ENCODE measurements around the gene CD80. TPM values are rescaled to one million over a fixed set of nuclear protein-coding genes. Genes with fewer than 3 reads are reported as not detected.
"Not testable (repeated sequence)": the region's sequence is repeated elsewhere in the genome, so short reads cannot be mapped to it uniquely, and the experiment has no call there.

The CD80 gene
- total RNA-seq, 1 donor from 2014 or later = not detected

DNA sequence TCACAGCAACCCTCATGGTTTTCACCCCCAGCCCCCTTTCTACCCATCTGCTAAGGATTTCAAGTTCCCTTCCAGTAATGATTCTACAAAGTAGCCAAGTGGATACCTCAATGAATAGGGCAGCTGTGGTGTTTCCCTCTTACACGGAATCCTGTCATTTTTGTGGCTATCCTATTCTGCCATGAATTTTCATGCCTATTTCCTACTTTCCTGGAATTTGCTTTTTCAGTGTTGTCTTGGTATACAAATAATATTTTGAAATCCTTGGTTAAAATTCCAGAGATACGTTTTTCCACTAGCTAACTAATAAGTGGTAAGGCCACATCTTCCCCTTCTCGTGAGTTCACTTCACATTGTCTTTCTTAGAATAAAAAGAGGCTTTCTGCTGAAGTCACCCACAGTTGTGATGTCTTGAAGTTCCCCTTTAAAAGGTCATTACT lies 27.3 kb upstream of the CD80 start:
- no peak for DNase-seq (ENCODE audit: missing footprints)
- no peak for ATAC-seq
- intact Hi-C loops (cut with DNase I) = no loop called here

DNA sequence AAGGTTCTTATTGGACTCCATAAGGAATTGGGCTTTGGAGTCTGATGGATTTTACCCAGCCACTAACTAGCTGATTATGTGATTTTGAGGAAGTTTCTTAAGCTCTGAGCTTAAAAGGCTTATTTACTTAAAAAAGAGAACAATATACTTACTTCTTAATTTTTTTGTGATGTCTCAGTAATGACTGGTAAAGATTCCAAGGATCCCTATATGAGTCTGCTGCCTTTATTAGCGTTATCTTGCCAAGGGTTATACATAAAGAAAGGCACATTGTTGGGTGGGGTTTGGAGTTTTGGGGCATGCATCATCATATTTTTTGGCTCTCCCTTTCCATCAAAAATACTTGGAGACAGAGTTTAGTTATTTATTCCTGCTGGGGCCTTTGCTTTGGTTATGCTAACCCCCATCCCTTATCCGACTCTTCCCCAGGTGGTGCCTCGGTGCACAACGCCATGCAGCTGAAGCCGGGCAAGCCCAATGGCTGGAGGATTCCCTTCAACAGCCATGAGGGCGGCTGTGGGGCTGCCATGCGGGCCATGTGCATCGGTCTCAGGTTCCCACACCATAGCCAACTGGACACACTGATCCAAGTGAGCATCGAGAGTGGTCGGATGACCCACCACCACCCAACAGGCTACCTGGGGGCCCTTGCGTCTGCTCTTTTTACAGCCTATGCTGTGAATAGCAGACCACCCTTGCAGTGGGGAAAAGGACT lies 26.6 kb upstream of the CD80 start:
- DNase-seq (ENCODE audit: missing footprints) (no peak), ATAC-seq (no peak)
- intact Hi-C loops (cut with DNase I) = no loop called here

DNA sequence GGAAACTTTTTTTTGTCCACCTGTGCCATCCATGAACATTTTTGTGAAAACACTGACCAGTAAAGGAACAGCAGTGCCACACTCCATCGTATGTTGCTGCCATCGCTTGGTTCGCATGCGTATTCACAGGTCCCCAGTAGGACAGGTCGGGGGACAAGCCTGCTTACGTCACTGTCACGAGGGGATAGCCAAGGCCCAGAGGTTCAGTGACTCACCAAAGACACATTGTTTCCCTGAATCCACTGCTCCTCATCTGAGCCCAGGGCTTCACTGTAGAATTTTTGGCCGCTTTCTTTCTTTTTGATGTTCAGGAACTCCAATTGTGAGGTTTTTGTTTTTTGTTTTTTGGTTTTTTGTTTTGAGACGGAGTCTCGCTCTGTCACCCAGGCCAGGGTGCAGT lies 25.8 kb upstream of the CD80 start:
- ATAC-seq (no peak), DNase-seq (ENCODE audit: missing footprints) (no peak)
- intact Hi-C loops (cut with DNase I) = no loop called here

DNA sequence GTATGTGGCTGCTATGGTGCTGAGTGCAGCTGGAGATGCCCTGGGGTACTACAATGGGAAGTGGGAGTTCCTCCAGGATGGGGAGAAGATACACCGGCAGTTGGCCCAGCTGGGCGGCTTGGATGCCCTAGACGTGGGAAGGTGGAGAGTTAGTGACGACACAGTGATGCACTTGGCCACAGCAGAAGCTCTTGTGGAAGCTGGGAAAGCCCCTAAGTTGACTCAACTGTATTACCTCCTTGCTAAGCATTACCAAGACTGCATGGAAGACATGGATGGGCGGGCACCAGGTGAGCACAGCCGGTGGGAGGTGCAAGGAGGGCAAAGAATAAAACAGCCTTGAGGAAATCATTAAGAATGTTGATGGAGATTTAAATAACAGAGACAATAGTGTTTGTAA lies 22.8 kb upstream of the CD80 start:
- ATAC-seq (no peak), DNase-seq (ENCODE audit: missing footprints) (no peak)
- intact Hi-C loops (cut with DNase I) = no loop called here

DNA sequence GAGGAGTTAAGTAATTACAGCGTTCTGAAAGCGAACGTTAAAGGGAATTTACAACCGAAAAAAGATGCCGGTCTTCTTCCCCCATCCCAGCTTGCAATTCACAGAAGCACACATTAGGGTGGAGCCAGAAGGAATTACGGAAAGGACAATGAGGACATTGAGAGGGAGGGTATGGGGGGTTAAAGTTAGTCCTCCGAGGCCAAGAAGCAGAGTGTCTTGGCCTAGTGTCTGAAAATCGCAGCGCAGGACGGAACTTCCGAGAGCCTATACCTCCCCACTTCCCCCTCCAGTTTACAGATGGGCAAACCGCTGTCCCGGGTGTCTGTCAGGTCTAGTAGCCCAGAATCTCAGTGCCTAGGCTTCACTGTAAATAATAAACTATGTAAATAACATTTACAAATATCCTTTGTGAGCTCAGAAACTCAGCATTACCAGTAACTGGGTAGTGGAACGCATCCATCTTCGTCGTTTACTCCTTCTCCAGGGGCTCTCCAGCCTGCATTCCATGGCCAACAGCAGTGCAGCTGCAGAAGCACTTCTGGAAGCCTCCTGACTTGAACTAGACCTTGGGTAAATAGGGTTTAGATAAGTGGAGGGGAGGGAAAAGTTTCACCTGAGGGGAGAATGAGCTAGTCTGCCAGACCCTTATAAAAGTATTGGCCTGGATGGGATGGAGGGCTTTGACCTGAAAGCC lies 20.8 kb upstream of the CD80 start:
- intact Hi-C loops (cut with DNase I) = no loop called here
- peak; percentile 78 for DNase-seq (ENCODE audit: missing footprints)
- peak; percentile 63 for ATAC-seq

DNA sequence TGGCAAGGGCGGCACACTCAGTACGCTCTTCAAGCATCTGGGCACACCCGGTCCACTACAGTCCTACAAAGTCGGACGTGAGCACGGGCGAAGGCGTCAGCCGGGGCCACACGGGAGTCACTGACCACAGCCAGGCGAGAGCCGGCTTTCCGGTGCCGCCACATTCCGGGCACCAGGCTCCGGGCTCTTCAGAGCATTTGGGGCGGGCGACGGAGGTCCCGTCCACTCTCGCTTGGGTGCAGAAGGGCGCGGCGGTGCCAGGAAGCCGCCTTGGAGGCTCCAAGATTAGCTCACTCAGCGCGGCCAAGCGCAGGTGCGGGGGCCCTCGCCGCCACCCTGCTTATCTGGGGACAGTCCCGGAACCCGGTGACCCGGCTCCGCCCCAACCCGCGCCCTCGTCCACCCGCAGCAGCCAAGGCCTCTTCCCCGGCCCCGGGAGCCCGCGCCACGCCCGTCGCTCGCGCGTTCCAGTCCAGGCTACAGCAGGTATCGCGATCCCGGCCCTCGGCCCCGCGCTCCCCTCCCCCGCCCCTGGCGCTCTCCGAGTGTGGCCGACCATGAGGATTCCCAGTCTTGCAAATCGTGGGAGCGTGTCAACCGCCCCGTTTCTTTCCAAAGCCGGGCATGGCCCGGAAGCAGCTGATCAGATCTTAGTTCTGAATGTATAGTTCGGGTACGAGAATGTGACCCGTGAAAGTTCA lies 20.1 kb upstream of the CD80 start, which contains the start of gene ADPRH:
Gene ADPRH, plus strand, starts transcription at position 127 of the 701 bp plus-strand sequence. CDS start 2,678 bp downstream, outside the sequence.
- DNase-seq (ENCODE audit: missing footprints) = peak; percentile 92
- ATAC-seq = peak; percentile 94
- intact Hi-C loops (cut with DNase I) = loop anchor here (2.0 to 5.0 kb wide), 2 partner anchors 97 to 843 kb away; partner anchors contain the start of gene COX17

DNA sequence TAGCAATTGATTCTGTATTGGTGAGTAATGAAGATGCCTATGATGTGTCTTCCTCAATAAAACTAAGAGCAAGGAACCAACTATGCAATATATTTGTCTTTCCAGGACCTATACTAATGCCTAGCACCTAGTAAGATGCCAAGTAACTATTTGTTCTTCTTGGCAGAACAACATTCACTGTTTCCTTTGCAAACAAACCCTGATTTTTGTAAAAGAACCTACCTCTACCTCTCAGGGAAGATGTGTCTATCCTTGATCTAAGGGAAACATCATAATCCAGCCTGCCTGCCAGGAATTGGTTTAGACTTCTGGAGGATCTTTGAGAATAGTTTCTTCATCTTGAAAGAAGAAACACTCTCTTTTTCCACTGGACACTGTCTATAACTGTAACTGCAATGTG lies 16.1 kb upstream of the CD80 start:
- no peak for ATAC-seq

DNA sequence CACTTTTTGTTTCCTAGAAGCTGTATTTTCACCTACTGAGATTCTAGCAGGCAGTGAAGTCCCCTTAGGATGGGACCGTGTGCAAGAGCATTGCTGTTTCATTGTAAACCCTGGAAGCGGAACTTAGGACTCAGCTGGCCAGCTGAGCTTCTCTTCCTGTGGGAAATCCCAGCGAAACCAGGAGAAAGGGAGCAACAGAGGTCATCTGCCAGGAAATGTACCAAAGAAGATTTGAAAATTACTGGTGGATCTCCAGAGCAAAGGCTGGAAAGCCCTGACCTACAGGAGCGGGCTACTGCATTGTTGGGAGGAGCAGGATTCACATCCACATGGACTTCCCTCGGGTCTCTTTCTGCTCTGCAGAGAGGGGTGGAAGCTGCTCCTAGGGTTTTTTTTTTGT lies 12.3 kb upstream of the CD80 start:
- ATAC-seq = no peak
- no peak for DNase-seq (ENCODE audit: missing footprints)
- intact Hi-C loops (cut with DNase I) = no loop called here

More for the DNA sequence above, 16.1 kb upstream of the CD80 start:
- intact Hi-C loops (cut with DNase I) = loop anchor here (5.0 kb wide), 1 partner anchor 847 kb away; no protein-coding TSS in a partner anchor
- no peak for DNase-seq (ENCODE audit: missing footprints)

DNA sequence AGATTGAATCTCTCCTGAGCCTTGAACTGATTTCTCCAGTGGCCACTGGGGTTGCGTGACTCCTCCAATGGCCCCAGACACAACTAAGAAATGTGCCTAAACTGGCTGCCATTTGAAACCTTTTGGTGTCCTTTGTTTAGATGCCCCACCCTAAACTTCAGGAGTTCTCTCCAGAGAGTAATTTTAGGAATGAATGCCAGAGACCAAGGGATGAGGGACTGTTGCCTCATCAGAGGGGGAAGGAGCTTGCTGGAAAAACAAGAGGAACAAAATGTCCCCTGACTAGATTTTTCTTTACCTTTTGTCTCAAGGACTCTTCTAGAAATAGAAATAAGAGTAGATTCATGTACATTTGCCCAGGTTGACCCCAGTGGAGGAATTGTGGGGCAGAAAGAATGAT lies 11.8 kb upstream of the CD80 start:
- intact Hi-C loops (cut with DNase I) = no loop called here
- DNase-seq (ENCODE audit: missing footprints) (no peak), ATAC-seq (no peak)

DNA sequence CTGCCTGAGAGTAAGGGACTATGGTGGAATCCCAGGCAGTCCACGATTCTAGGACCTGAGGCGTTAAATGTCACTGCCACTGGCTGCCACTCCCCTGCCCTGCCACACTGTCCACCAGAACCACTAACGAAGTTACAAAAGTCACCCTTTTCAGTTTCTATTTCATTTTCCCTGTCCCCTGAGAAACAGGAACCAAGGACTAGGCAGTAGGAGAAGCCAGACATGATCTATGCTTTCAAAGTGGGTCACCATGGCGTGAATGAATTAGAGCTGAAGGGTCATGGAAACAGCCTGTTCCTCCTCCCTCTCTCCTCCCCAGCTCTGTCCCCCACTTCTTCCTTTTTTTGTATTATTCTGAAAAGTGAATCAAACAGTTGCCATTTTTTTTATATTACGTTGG lies 10.8 kb upstream of the CD80 start:
- DNase-seq (ENCODE audit: missing footprints) = no peak
- peak; percentile 39 for ATAC-seq
- intact Hi-C loops (cut with DNase I) = no loop called here

DNA sequence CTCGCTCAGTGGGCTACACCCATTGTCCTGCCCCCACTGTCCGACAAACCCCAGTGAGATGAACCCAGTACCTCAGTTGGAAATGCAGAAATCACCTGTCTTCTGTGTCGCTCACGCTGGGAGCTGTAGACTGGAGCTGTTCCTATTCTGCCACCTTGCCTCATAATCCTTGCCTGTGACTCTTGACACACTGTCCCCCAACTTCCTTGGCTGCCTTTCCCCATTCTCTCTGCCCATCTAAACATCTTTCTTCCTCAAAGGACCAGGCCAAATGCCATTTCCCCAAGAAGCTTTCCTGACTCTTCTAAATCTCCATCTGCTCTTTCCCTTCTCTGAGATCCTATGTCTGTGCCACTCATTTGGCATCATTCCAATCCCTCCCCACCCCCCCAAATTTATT lies 9.7 kb upstream of the CD80 start:
- no peak for ATAC-seq
- no peak for DNase-seq (ENCODE audit: missing footprints)
- intact Hi-C loops (cut with DNase I) = no loop called here

DNA sequence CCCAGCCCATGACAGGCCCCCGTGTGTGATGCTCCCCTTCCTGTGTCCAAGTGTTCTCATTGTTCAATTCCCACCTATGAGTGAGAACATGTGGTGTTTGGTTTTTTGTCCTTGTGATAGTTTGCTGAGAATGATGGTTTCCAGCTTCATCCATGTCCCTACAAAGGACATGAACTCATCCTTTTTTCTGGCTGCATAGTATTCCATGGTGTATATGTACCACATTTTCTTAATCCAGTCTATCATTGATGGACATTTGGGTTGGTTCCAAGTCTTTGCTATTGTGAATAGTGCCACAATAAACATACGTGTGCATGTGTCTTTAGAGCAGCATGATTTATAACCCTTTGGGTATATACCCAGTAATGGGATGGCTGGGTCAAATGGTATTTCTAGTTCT lies 3.9 kb upstream of the CD80 start:
- intact Hi-C loops (cut with DNase I); ATAC-seq; DNase-seq (ENCODE audit: missing footprints): not testable (repeated sequence)

DNA sequence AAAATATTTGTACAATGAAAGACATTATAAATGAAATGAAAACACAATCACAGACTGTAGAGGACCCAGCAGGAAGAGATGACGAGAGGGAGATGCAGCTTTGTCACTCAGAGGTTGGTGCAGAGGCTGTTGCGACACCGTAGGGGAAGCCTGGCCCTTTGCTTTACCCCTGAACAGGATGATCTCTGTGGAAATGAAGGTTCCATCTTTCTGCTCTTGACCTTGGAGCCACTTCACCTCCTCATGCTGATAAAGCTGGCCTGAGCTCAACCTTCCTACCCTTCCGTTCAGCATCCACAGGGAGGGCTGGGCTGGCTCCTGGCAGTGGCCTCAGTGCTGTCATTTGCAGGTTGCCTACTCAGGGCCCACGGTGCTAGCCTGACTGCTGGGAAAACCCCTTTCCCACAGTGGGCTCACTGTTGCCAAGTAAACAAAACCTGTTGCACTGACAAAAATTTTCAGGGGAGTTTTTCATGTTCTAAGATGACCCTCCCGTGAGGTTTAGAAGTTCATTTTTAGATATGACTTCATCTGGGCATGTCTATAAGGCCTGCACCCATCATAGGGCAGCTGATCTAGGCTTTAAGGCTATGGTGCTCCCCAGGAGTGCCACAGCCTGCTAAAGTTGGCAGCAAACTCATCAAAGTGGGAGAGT lies 3.0 kb upstream of the CD80 start:
- no peak for DNase-seq (ENCODE audit: missing footprints)
- intact Hi-C loops (cut with DNase I) = no loop called here
- ATAC-seq = peak; percentile 42

DNA sequence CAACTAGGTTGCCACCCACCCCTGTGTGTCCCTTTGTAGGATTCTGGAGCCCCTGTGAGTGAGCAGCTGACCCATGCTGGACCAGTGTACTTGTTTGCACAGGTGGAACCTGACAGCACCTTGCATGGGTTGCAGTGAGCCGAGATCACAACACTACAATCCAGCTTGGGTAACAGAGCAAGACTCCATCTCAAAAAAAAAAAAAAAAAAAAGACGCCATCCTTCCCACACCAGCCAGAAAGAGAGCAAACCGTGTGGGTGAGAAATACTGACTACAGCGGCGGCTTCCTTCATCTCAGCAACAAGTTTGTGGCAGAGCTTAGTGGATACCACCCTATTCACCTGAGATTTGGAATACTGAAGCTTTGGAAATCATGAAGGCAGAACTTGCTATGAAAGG lies 746 bp upstream of the CD80 start:
- no peak for ATAC-seq
- no peak for DNase-seq (ENCODE audit: missing footprints)
- intact Hi-C loops (cut with DNase I) = no loop called here

DNA sequence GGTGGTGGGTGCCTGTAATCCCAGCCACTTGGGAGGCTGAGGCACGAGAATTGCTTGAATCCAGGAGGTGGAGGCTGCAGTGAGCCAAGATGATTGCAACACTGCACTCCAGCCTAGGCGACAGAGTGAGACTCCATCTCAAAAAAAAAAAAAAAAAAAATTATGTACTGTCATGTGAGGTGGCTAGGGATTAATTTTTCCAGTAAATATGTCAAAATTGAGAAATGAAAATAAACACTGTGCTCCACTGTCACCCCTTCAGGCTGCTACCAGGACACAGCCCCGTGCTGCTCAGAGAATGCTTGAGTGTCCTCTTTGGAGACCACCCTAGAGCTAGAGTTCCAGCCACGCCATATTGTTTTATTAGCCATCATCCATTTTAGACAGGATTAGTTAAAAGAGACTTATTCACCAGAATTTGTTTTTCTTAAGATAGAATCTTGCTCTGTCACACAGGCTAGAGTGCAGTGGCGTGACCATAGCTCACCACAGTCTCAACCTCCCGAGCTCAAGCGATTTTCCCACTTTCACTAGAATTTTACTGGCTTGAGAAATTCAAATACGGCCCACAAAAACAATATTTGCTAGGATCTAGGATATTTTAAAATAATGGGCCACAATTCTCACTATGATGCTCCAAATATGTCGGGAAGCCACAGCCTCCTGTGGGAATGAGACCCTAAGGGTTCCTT lies 642 bp downstream of the CD80 start:
- intact Hi-C loops (cut with DNase I) = no loop called here
- DNase-seq (ENCODE audit: missing footprints) (no peak), ATAC-seq (no peak)

DNA sequence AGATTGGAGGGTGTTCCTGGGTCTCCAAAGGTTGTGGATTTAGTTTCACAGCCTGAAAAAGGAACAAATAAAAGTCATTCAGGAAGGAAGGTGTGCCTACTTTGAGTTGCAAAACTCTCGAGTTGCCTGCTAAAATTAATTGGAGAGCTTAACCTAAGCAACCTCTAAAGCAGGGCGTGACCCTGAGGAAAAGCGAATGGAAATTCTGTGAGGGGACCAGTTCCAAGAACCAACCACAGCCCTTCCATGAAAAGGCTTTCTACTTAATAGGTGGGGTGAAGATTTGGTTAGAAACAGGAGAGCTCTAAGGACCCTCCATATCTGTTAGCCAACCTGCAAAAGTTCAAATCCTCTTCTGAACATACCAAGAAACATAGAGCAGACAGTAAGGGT lies 1.5 kb downstream of the CD80 start:
- ATAC-seq = no peak
- intact Hi-C loops (cut with DNase I) = no loop called here
- no peak for DNase-seq (ENCODE audit: missing footprints)

DNA sequence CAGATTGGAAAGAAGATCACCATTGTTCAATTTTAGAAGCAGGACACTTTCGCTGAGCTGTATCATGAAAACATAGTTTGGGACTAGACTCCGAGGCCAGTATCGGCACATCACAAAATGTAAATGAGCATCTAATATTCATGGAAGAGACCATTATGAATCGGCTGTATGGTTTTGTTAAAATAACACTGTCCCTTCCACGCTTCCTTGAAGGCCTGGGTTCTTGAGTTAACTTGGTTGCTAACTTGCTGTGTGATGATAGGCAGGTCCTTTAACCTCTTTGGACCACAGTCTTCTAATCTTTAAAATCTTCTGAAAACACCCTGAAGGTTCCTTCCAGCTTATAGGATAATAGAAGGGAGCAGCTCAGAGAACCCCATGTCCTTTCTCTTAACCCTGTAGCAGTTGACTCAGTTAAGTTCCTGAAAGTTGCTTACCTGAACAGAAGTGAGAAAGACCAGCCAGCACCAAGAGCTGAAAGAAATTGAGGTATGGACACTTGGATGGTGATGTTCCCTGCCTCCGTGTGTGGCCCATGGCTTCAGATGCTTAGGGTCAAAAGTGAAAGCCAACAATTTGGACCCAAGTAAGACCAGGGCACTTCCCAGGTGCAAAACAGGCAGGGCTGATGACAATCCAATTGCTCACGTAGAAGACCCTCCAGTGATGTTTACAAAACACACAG lies 2.1 kb downstream of the CD80 start:
- intact Hi-C loops (cut with DNase I) = no loop called here
- ATAC-seq = no peak
- DNase-seq (ENCODE audit: missing footprints) = no peak

DNA sequence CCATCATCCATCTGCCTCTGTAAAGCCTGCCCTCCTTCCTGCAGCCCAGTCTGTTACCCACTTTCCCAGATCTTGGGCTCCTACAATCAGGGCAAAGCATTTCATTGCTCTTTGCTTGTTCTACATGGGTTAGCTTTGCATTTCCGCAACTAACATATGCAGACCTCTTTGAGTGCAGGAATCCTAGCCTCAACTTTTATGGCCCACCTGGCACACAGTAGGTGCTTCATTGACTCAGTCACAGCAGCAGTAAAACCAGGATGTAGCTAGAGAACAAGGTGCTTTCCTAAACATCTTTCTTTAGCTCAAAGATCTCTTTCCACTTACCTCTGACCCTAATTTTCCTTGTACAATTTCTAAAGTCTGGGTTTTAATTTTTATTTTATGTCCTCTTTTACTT lies 3.5 kb downstream of the CD80 start:
- ATAC-seq (no peak), DNase-seq (ENCODE audit: missing footprints) (no peak)
- intact Hi-C loops (cut with DNase I) = no loop called here

Measured in Right ventricle myocardium inferior (tissue), 1 donor.